Ascending aorta (tissue), 2 donors: Measurements from ENCODE around the gene MAML3. TPM values are rescaled to one million over a fixed set of nuclear protein-coding genes. Genes with fewer than 3 reads are reported as not detected.
"Not testable (repeated sequence)": the region's sequence is repeated elsewhere in the genome, so short reads cannot be mapped to it uniquely, and the experiment has no call there.

Experiments
- DNase-seq, 2 donors: peaks; one replicate each; pipeline ENCODE4 v3.0.0-alpha.2; 2019; ENCODE audit warnings: low spot score in 2 of 2
- H3K27ac ChIP-seq, 2 donors: fragments of 200-600 bp; sonication (generic); one replicate each; pipeline ENCODE4 v1.5.1; 2016 to 2017; ENCODE audit warnings: mild to moderate bottlenecking in 1 of 2
- H3K27me3 ChIP-seq: fragments of 200-600 bp; sonication (generic); one replicate; pipeline ENCODE4 v1.5.1; 2017
- H3K36me3 ChIP-seq, 2 donors: fragments of 200-600 bp; sonication (generic); one replicate each; pipeline ENCODE4 v1.5.1; 2016
- H3K4me1 ChIP-seq, 2 donors: fragments of 200-600 bp; sonication (generic); one replicate each; pipeline ENCODE4 v1.5.1; 2016 to 2017; ENCODE audit warnings: mild to moderate bottlenecking in 1 of 2
- H3K4me3 ChIP-seq, 2 donors: fragments of 200-600 bp; sonication (generic); one replicate each; pipeline ENCODE4 v1.5.1; 2016 to 2017; ENCODE audit warnings: mild to moderate bottlenecking in 1 of 2
- H3K9me3 ChIP-seq, 2 donors: fragments of 200-600 bp; sonication (generic); one replicate each; pipeline ENCODE4 v1.5.1; 2016
- CTCF ChIP-seq, 3 experiments: fragments of 200-600 bp in 2 of 3; fragments of 450-650 bp in 1 of 3; sonication (generic) in 2 of 3; IDR thresholded peaks; one replicate each; pipeline ENCODE4 v1.5.1; 2016 to 2019; ENCODE audit warnings: antibody characterized with exemption in 3 of 3, mild to moderate bottlenecking in 1 of 3, moderate library complexity in 1 of 3
- intact Hi-C: fragments of 100-400 bp; cut with DNase I; formaldehyde crosslinking; loops from one replicate; pipeline ENCODE4 v1.15.1; 2023
- total RNA-seq: library from RNA; depleted of rRNA; stranded (reverse); fragments of >200 nt; gene quantifications from one replicate; pipeline ENCODE4 v1.1.0, GENCODE V29; 2016

Gene MAML3
- total RNA-seq, 1 donor from 2014 or later: 4.7 TPM

DNA sequence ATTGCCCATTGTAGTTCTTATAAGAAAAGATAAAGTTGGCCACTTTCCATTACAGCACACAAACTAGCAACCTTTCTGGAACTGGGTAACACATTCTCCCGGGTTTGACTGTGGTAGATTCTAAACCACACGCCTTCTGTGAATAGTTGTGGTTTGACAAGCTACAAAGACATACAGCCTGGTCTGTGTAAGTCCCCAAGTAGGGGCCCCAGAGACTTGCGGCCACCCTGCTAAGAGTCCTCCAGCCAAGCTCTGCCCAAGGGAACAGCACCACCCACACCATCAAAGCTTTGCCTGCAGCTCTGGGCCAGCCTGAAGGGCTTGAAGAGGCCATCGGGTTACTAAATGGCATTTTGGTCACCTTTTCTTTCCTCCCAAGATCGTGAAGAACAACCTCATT, 203.4 kb downstream of the MAML3 start:
- Histone ChIP-seq H3K27ac (no peak overlapping the region), H3K4me1 (peaks cover 0 to 5% of the 10 kb centered on the region in 2 donors), H3K9me3 (no peaks in the 10 kb centered on the region), H3K36me3 (no peaks in the 10 kb centered on the region), H3K4me3 (no peak overlapping the region), H3K27me3 (no peaks in the 10 kb centered on the region)
- TF ChIP-seq CTCF (IDR thresholded peaks at IDR 0.05): no peak
- DNase-seq: no peak
- intact Hi-C loops: no loop called here

DNA sequence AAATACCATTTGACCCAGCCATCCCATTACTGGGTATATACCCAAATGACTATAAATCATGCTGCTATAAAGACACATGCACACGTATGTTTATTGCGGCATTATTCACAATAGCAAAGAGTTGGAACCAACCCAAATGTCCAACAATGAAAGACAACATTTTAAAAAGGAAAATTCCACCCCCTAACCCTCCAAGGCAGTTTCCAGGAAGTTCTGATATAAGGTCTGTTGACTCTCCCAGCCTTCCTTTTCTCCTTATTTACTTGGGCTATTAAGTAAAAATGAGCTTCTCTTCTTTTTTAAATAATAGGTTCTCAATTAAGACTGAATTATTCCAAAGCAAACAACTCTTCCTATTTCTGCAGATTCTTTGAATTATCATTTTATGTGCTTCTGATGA, 209.1 kb downstream of the MAML3 start:
- DNase-seq, intact Hi-C loops, H3K9me3 ChIP-seq, H3K36me3 ChIP-seq, H3K4me1 ChIP-seq, H3K27me3 ChIP-seq, H3K4me3 ChIP-seq, H3K27ac ChIP-seq: not testable (repeated sequence)

- no peak for TF ChIP-seq CTCF (IDR thresholded peaks at IDR 0.05)
These were observed 210.7 kb downstream of the MAML3 start for GRCh38 chr4:139943277-139943676.

GRCh38 chr4:139942241-139942640, 211.7 kb downstream of the MAML3 start:
- intact Hi-C loops: no loop called here

More at GRCh38 chr4:139943277-139943676, 210.7 kb downstream of the MAML3 start:
- Histone ChIP-seq H3K4me3 (no peak overlapping the region), H3K36me3 (no peaks in the 10 kb centered on the region), H3K9me3 (no peaks in the 10 kb centered on the region), H3K4me1 (peaks cover 0 to 9% of the 10 kb centered on the region in 2 donors), H3K27me3 (no peaks in the 10 kb centered on the region), H3K27ac (no peak overlapping the region)
- intact Hi-C loops: no loop called here
- no peak for DNase-seq

GRCh38 chr4:139940600-139940999, 213.4 kb downstream of the MAML3 start:
- no peak overlapping the region for H3K4me3 ChIP-seq
- intact Hi-C loops: no loop called here
- H3K36me3 ChIP-seq: no peaks in the 10 kb centered on the region
- TF ChIP-seq CTCF (IDR thresholded peaks at IDR 0.05): no peak
- H3K27ac ChIP-seq: no peak overlapping the region
- peaks cover 0 to 4% of the 10 kb centered on the region in 2 donors for H3K4me1 ChIP-seq
- no peaks in the 10 kb centered on the region for H3K27me3 ChIP-seq
- H3K9me3 ChIP-seq: no peaks in the 10 kb centered on the region
- DNase-seq: no peak

More at GRCh38 chr4:139942241-139942640, 211.7 kb downstream of the MAML3 start:
- Histone ChIP-seq H3K4me1 (peaks cover 0 to 6% of the 10 kb centered on the region in 2 donors), H3K27ac (no peak overlapping the region), H3K9me3 (no peaks in the 10 kb centered on the region), H3K36me3 (no peaks in the 10 kb centered on the region), H3K4me3 (no peak overlapping the region), H3K27me3 (no peaks in the 10 kb centered on the region)
- DNase-seq: no peak
- TF ChIP-seq CTCF (IDR thresholded peaks at IDR 0.05): no peak

- no peak overlapping the region for H3K4me3 ChIP-seq
- no peaks in the 10 kb centered on the region for H3K36me3 ChIP-seq
- H3K9me3 ChIP-seq: no peaks in the 10 kb centered on the region
- H3K27ac ChIP-seq: no peak overlapping the region
- no peak for TF ChIP-seq CTCF (IDR thresholded peaks at IDR 0.05)
- intact Hi-C loops: no loop called here
- DNase-seq: no peak
- H3K27me3 ChIP-seq: no peaks in the 10 kb centered on the region
- H3K4me1 ChIP-seq: peaks cover 0 to 4% of the 10 kb centered on the region in 2 donors
These were observed 215.6 kb downstream of the MAML3 start for GRCh38 chr4:139938414-139938813.
